Heart left ventricle (tissue), 13 donors: ENCODE results near the gene PGM1.

Experiments
- CTCF ChIP-seq, 12 donors: fragments of 200-600 bp; sonication (generic) in 4 of 12; IDR thresholded peaks; one replicate each; pipeline versions ENCODE4 v1.5.0 to v1.8.0; 2018 to 2022; ENCODE audit warnings: antibody characterized with exemption in 12 of 12, mild to moderate bottlenecking in 5 of 12
- POLR2A ChIP-seq, 2 donors: fragments of 450-650 bp; IDR thresholded peaks; one replicate each; pipeline ENCODE4 v1.6.1; 2017; ENCODE audit warnings: antibody characterized with exemption in 2 of 2, mild to moderate bottlenecking in 2 of 2, moderate library complexity in 2 of 2
- donor health status: ischemic (EF 13 %, LVEDD 7.1; RV severe dilation, severe dysfunction).
- donor health status: DM: no; HTN: yes; CAD: no.
- donor health status: DM: no; HTN: no; CAD: no.
- donor health status: ischemic (EF 25% LVEDD 6.9; RV normal size, moderate dysfunction).
- donor health status: ischemic (EF 25% LVEDD 5.7; RV mildly dilated, moderate dysfunction).
- donor health status: ischemic (EF 35%, LVEDD 5.7; RV mildly dilated, moderate dysfunction).
- donor health status: nonischemic (EF 11% LVEDD 7.7; RV severe dilation, severe dysfunction).
- donor health status: DM: yes; HTN: yes; CAD: no.
- donor health status: PGD.
- donor health status: ischemic (EF 29% LVEDD 5.4; RV normal size, mild dysfunction).
- donor health status: nonischemic (EF 23%, LVEDD 6.1; RV moderate dilation, normal function).

GRCh38 chr1:63635681-63636080, 42.5 kb downstream of the PGM1 start:
- TF ChIP-seq CTCF (IDR thresholded peaks at IDR 0.05), result no peak
- TF ChIP-seq POLR2A (IDR thresholded peaks at IDR 0.05), result no peak
